Measurements from ENCODE around the gene GNG12.

DNA sequence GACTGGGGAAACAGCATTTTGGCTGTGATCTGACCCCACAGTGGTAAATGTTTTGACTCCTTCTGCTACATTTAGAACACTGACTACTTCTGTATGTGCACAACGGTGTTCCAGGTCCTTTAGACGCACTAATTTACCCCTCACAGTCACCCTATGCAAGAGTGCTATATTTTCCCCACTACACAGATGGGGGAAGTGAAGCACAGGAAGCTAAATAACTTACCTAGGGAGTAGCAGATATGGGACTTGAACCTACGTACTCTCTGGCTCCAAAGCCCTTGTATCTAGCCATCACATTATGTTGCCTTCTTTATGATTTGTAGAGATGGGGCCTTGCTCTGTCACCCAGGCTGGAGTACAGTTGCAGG, 99.0 kb downstream of the GNG12 start:
- TF ChIP-seq, protein P1, sequence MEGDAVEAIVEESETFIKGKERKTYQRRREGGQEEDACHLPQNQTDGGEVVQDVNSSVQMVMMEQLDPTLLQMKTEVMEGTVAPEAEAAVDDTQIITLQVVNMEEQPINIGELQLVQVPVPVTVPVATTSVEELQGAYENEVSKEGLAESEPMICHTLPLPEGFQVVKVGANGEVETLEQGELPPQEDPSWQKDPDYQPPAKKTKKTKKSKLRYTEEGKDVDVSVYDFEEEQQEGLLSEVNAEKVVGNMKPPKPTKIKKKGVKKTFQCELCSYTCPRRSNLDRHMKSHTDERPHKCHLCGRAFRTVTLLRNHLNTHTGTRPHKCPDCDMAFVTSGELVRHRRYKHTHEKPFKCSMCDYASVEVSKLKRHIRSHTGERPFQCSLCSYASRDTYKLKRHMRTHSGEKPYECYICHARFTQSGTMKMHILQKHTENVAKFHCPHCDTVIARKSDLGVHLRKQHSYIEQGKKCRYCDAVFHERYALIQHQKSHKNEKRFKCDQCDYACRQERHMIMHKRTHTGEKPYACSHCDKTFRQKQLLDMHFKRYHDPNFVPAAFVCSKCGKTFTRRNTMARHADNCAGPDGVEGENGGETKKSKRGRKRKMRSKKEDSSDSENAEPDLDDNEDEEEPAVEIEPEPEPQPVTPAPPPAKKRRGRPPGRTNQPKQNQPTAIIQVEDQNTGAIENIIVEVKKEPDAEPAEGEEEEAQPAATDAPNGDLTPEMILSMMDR (optimal IDR thresholded peaks at IDR 0.05 in 1 of 3, IDR thresholded peaks at IDR 0.05 in 1 of 3, conservative IDR thresholded peaks at IDR 0.05 in 1 of 3; ENCODE audit: extremely low read depth in 1 of 3, insufficient read depth in 2 of 3, low read length in 3 of 3) = no peak
- no peak for TF ChIP-seq EZH2 (IDR thresholded peaks at IDR 0.05; ENCODE audit: low read length)

Data from keratinocyte (primary cell).